ENCODE results near the gene DMAP1. TPM values are rescaled to one million over a fixed set of nuclear protein-coding genes. Genes with fewer than 3 reads are reported as not detected.

The DMAP1 gene
- total and polyA plus RNA-seq, 2 experiments from 2014 or later: 32.6 to 40.0 TPM

DNA sequence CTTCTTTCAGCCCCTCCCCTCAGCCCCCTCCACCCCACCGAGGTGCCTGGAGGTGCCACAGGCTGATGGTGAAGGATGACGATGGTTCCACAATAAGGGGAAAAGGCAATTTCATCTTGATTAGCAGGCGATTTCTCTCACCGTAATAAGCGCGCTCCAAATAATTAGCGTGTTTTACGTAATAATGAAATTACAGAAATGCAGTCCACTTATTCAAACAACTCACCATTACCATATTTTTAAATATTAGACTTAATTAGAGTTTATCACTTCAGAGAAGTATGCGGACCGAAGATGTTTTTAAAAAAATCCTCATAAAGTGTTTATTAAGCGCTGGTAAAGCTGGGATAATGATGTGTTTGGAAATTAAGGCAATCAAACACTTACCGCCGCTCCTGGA is 14.9 kb downstream of the DMAP1 start:
- Histone ChIP-seq H2AFZ (no peak overlapping the region), H3K9me2 (ENCODE audit: insufficient read depth) (0 out of 2 replicates have a peak, but pooled peaks cover 4% of the 10 kb centered on the region), H3K27me3 (ENCODE audit: insufficient read depth) (no peaks in the 10 kb centered on the region), H3K27ac (ENCODE audit: low read depth) (no peak overlapping the region), H3F3A (replicated peaks; ENCODE audit: low read depth) (no peaks in the 10 kb centered on the region), H3K79me2 (replicated peaks; ENCODE audit: insufficient read depth) (no peaks in the 10 kb centered on the region), H3K4me3 (no peak overlapping the region), H3K4me2 (no peak overlapping the region), H3K36me3 (ENCODE audit: insufficient read depth) (no peaks in the 10 kb centered on the region; the same call in 1 of the 2 replicates), H3K4me1 (ENCODE audit: insufficient read depth) (no peaks in the 10 kb centered on the region), H4K20me1 (replicated peaks; ENCODE audit: insufficient read depth) (peaks cover 5% of the 10 kb centered on the region; the same call in 1 of the 2 replicates)
- no peak for ATAC-seq
- peaks cover 66% of the 10 kb centered on the region for H3K36me3 Mint-ChIP-seq (ENCODE audit: low read depth)
- no peak overlapping the region for H3K27ac Mint-ChIP-seq
- H3K4me1 Mint-ChIP-seq: no peaks in the 10 kb centered on the region
- peaks cover 35% of the 10 kb centered on the region for H3K9me3 Mint-ChIP-seq
- H3K27me3 Mint-ChIP-seq (ENCODE audit: insufficient read depth, low read depth, poor library complexity): peaks cover 1% of the 10 kb centered on the region
- DNase-seq (ENCODE audit: low spot score): no peak
- H3K4me3 Mint-ChIP-seq: no peak overlapping the region
- TF ChIP-seq NANOG (IDR thresholded peaks at IDR 0.05; ENCODE audit: borderline replicate concordance) (no peak), ZNF331 (CRISPR knock-in tag; IDR thresholded peaks at IDR 0.05; ENCODE audit: low read depth) (no peak), EZH2phosphoT487 (IDR thresholded peaks at IDR 0.05; ENCODE audit: unreplicated experiment) (no peak), ZNF114 (CRISPR knock-in tag; IDR thresholded peaks at IDR 0.05) (no peak), EZH2 (IDR thresholded peaks at IDR 0.05; ENCODE audit: low read depth, unreplicated experiment) (no peak), STAT1 (IDR thresholded peaks at IDR 0.05; ENCODE audit: unreplicated experiment) (no peak), CREB1 (CRISPR knock-in tag; IDR thresholded peaks at IDR 0.05; ENCODE audit: low read depth) (no peak), POLR2AphosphoS5 (IDR thresholded peaks at IDR 0.05; ENCODE audit: low read depth) (no peak), JUNB (IDR thresholded peaks at IDR 0.05; ENCODE audit: unreplicated experiment) (no peak)
- TF ChIP-seq, protein P1, sequence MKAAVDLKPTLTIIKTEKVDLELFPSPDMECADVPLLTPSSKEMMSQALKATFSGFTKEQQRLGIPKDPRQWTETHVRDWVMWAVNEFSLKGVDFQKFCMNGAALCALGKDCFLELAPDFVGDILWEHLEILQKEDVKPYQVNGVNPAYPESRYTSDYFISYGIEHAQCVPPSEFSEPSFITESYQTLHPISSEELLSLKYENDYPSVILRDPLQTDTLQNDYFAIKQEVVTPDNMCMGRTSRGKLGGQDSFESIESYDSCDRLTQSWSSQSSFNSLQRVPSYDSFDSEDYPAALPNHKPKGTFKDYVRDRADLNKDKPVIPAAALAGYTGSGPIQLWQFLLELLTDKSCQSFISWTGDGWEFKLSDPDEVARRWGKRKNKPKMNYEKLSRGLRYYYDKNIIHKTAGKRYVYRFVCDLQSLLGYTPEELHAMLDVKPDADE (IDR thresholded peaks at IDR 0.05): no peak
- TF ChIP-seq, protein P2, sequence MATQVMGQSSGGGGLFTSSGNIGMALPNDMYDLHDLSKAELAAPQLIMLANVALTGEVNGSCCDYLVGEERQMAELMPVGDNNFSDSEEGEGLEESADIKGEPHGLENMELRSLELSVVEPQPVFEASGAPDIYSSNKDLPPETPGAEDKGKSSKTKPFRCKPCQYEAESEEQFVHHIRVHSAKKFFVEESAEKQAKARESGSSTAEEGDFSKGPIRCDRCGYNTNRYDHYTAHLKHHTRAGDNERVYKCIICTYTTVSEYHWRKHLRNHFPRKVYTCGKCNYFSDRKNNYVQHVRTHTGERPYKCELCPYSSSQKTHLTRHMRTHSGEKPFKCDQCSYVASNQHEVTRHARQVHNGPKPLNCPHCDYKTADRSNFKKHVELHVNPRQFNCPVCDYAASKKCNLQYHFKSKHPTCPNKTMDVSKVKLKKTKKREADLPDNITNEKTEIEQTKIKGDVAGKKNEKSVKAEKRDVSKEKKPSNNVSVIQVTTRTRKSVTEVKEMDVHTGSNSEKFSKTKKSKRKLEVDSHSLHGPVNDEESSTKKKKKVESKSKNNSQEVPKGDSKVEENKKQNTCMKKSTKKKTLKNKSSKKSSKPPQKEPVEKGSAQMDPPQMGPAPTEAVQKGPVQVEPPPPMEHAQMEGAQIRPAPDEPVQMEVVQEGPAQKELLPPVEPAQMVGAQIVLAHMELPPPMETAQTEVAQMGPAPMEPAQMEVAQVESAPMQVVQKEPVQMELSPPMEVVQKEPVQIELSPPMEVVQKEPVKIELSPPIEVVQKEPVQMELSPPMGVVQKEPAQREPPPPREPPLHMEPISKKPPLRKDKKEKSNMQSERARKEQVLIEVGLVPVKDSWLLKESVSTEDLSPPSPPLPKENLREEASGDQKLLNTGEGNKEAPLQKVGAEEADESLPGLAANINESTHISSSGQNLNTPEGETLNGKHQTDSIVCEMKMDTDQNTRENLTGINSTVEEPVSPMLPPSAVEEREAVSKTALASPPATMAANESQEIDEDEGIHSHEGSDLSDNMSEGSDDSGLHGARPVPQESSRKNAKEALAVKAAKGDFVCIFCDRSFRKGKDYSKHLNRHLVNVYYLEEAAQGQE (IDR thresholded peaks at IDR 0.05; ENCODE audit: unreplicated experiment): no peak
- TF ChIP-seq, protein P3, sequence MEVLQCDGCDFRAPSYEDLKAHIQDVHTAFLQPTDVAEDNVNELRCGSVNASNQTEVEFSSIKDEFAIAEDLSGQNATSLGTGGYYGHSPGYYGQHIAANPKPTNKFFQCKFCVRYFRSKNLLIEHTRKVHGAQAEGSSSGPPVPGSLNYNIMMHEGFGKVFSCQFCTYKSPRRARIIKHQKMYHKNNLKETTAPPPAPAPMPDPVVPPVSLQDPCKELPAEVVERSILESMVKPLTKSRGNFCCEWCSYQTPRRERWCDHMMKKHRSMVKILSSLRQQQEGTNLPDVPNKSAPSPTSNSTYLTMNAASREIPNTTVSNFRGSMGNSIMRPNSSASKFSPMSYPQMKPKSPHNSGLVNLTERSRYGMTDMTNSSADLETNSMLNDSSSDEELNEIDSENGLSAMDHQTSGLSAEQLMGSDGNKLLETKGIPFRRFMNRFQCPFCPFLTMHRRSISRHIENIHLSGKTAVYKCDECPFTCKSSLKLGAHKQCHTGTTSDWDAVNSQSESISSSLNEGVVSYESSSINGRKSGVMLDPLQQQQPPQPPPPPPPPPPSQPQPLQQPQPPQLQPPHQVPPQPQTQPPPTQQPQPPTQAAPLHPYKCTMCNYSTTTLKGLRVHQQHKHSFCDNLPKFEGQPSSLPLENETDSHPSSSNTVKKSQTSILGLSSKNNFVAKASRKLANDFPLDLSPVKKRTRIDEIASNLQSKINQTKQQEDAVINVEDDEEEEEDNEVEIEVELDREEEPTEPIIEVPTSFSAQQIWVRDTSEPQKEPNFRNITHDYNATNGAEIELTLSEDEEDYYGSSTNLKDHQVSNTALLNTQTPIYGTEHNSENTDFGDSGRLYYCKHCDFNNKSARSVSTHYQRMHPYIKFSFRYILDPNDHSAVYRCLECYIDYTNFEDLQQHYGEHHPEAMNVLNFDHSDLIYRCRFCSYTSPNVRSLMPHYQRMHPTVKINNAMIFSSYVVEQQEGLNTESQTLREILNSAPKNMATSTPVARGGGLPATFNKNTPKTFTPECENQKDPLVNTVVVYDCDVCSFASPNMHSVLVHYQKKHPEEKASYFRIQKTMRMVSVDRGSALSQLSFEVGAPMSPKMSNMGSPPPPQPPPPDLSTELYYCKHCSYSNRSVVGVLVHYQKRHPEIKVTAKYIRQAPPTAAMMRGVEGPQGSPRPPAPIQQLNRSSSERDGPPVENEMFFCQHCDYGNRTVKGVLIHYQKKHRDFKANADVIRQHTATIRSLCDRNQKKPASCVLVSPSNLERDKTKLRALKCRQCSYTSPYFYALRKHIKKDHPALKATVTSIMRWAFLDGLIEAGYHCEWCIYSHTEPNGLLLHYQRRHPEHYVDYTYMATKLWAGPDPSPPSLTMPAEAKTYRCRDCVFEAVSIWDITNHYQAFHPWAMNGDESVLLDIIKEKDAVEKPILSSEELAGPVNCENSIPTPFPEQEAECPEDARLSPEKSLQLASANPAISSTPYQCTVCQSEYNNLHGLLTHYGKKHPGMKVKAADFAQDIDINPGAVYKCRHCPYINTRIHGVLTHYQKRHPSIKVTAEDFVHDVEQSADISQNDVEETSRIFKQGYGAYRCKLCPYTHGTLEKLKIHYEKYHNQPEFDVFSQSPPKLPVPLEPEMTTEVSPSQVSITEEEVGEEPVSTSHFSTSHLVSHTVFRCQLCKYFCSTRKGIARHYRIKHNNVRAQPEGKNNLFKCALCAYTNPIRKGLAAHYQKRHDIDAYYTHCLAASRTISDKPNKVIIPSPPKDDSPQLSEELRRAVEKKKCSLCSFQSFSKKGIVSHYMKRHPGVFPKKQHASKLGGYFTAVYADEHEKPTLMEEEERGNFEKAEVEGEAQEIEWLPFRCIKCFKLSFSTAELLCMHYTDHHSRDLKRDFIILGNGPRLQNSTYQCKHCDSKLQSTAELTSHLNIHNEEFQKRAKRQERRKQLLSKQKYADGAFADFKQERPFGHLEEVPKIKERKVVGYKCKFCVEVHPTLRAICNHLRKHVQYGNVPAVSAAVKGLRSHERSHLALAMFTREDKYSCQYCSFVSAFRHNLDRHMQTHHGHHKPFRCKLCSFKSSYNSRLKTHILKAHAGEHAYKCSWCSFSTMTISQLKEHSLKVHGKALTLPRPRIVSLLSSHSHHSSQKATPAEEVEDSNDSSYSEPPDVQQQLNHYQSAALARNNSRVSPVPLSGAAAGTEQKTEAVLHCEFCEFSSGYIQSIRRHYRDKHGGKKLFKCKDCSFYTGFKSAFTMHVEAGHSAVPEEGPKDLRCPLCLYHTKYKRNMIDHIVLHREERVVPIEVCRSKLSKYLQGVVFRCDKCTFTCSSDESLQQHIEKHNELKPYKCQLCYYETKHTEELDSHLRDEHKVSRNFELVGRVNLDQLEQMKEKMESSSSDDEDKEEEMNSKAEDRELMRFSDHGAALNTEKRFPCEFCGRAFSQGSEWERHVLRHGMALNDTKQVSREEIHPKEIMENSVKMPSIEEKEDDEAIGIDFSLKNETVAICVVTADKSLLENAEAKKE (CRISPR knock-in tag; IDR thresholded peaks at IDR 0.05): no peak
- TF ChIP-seq, protein P4, sequence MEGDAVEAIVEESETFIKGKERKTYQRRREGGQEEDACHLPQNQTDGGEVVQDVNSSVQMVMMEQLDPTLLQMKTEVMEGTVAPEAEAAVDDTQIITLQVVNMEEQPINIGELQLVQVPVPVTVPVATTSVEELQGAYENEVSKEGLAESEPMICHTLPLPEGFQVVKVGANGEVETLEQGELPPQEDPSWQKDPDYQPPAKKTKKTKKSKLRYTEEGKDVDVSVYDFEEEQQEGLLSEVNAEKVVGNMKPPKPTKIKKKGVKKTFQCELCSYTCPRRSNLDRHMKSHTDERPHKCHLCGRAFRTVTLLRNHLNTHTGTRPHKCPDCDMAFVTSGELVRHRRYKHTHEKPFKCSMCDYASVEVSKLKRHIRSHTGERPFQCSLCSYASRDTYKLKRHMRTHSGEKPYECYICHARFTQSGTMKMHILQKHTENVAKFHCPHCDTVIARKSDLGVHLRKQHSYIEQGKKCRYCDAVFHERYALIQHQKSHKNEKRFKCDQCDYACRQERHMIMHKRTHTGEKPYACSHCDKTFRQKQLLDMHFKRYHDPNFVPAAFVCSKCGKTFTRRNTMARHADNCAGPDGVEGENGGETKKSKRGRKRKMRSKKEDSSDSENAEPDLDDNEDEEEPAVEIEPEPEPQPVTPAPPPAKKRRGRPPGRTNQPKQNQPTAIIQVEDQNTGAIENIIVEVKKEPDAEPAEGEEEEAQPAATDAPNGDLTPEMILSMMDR (conservative IDR thresholded peaks at IDR 0.05; ENCODE audit: low read depth in 2 of 2): no peak

Measured in GM23338 (cell line).